Mesenchymal stem cell (in vitro differentiated cells and primary cell): ENCODE data around the gene RFPL2.

ENCODE experiments used
- DNase-seq: peaks from one replicate; pipeline ENCODE4 v3.0.0-alpha.2; 2013
- H2AFZ ChIP-seq: one replicate; pipeline ENCODE4 v1.6.1; 2013; ENCODE audit warnings: low read depth, mild to moderate bottlenecking, control low read depth, inconsistent platforms, low read length, moderate library complexity
- H2AK5ac ChIP-seq: 2 replicates; pipeline ENCODE4 v1.6.1; 2013; ENCODE audit warnings: low read length, moderate library complexity, mild to moderate bottlenecking, inconsistent platforms; ENCODE audit not compliant: severe bottlenecking
- H2BK120ac ChIP-seq: one replicate; pipeline ENCODE4 v1.6.1; 2013; ENCODE audit warnings: low read depth, mild to moderate bottlenecking, inconsistent platforms, low read length, moderate library complexity
- H2BK12ac ChIP-seq, 2 experiments: one replicate each; pipeline ENCODE4 v1.6.1; 2013; ENCODE audit warnings: inconsistent platforms in 2 of 2, low read length in 2 of 2, mild to moderate bottlenecking in 2 of 2, moderate library complexity in 2 of 2, control low read depth in 1 of 2
- H2BK15ac ChIP-seq: one replicate; pipeline ENCODE4 v1.6.1; 2013; ENCODE audit warnings: mild to moderate bottlenecking, low read depth, inconsistent platforms; ENCODE audit not compliant: poor library complexity, severe bottlenecking
- H2BK5ac ChIP-seq: 2 replicates; pipeline ENCODE4 v1.6.1; 2013; ENCODE audit warnings: low read depth, mild to moderate bottlenecking, low read length, control low read depth, inconsistent platforms; ENCODE audit not compliant: poor library complexity, severe bottlenecking
- H3K14ac ChIP-seq, 2 experiments: one replicate each; pipeline ENCODE4 v1.6.1; 2013; ENCODE audit warnings: inconsistent platforms in 2 of 2, low read length in 2 of 2, control low read depth in 1 of 2, mild to moderate bottlenecking in 1 of 2, moderate library complexity in 1 of 2
- H3K18ac ChIP-seq, 2 experiments: one replicate each; pipeline ENCODE4 v1.6.1; 2013; ENCODE audit warnings: inconsistent platforms in 2 of 2, low read length in 2 of 2, control low read depth in 1 of 2, low read depth in 1 of 2, mild to moderate bottlenecking in 1 of 2
- H3K23ac ChIP-seq, 2 experiments: one replicate each; pipeline ENCODE4 v1.6.1; 2013; ENCODE audit warnings: inconsistent platforms in 2 of 2, low read length in 2 of 2, mild to moderate bottlenecking in 2 of 2, moderate library complexity in 2 of 2, control low read depth in 1 of 2
- H3K27ac ChIP-seq: 2 replicates; pipeline ENCODE4 v1.5.1; 2013; ENCODE audit warnings: mild to moderate bottlenecking, moderate library complexity, low read length, control low read depth, inconsistent platforms; ENCODE audit not compliant: poor library complexity, severe bottlenecking
- H3K27me3 ChIP-seq, 2 experiments: 2 replicates each; pipeline versions ENCODE4 v1.6.1 to v1.7.0; 2013; ENCODE audit warnings: low read length in 2 of 2, mild to moderate bottlenecking in 2 of 2, moderate library complexity in 2 of 2, control low read depth in 1 of 2, inconsistent platforms in 1 of 2; ENCODE audit not compliant: control insufficient read depth in 1 of 2, insufficient read depth in 1 of 2
- H3K36me3 ChIP-seq, 2 experiments: 2 replicates each; pipeline versions ENCODE4 v1.6.1 to v1.7.0; 2013; ENCODE audit warnings: low read length in 2 of 2, control low read depth in 1 of 2, inconsistent platforms in 1 of 2, low read depth in 1 of 2, mild to moderate bottlenecking in 1 of 2; ENCODE audit not compliant: insufficient read depth in 2 of 2, control insufficient read depth in 1 of 2
- H3K4ac ChIP-seq, 2 experiments: one replicate each; pipeline ENCODE4 v1.6.1; 2013; ENCODE audit warnings: inconsistent platforms in 2 of 2, low read length in 2 of 2, mild to moderate bottlenecking in 2 of 2, moderate library complexity in 2 of 2, control low read depth in 1 of 2, low read depth in 1 of 2
- H3K4me1 ChIP-seq: 2 replicates; pipeline ENCODE4 v1.6.1; 2013; ENCODE audit warnings: low read depth, low read length, control low read depth; ENCODE audit not compliant: control insufficient read depth, insufficient read depth
- H3K4me2 ChIP-seq: 2 replicates; pipeline ENCODE4 v1.6.1; 2013; ENCODE audit warnings: low read length, mild to moderate bottlenecking, inconsistent platforms; ENCODE audit not compliant: poor library complexity, severe bottlenecking
- H3K4me3 ChIP-seq, 2 experiments: 2 replicates each; pipeline versions ENCODE4 v1.5.1 to v1.7.0; 2013; ENCODE audit warnings: low read length in 2 of 2, mild to moderate bottlenecking in 2 of 2, control low read depth in 1 of 2, low read depth in 1 of 2; ENCODE audit not compliant: insufficient read depth in 1 of 2
- H3K79me1 ChIP-seq: replicated peaks from 2 replicates; pipeline ENCODE4 v1.6.1; 2013; ENCODE audit warnings: mild to moderate bottlenecking, control low read depth, low read length, inconsistent platforms; ENCODE audit not compliant: poor library complexity, severe bottlenecking
- H3K9ac ChIP-seq: 2 replicates; pipeline ENCODE4 v1.7.0; 2013; ENCODE audit warnings: mild to moderate bottlenecking, low read length, moderate library complexity
- H3K9me3 ChIP-seq: 2 replicates; pipeline ENCODE4 v1.7.0; 2013; ENCODE audit warnings: mild to moderate bottlenecking, low read length; ENCODE audit not compliant: control insufficient read depth
- H4K8ac ChIP-seq: one replicate; pipeline ENCODE4 v1.6.1; 2013; ENCODE audit warnings: inconsistent platforms, mild to moderate bottlenecking, low read length, moderate library complexity
- H4K91ac ChIP-seq: one replicate; pipeline ENCODE4 v1.6.1; 2013; ENCODE audit warnings: mild to moderate bottlenecking, low read length, inconsistent platforms
- WGBS: methylation state at CpG from one replicate; pipeline ENCODE4 v1.1.7; 2013; ENCODE audit warnings: mixed read lengths; 5-methylcytosine and 5-hydroxymethylcytosine counted together

Gene RFPL2

DNA sequence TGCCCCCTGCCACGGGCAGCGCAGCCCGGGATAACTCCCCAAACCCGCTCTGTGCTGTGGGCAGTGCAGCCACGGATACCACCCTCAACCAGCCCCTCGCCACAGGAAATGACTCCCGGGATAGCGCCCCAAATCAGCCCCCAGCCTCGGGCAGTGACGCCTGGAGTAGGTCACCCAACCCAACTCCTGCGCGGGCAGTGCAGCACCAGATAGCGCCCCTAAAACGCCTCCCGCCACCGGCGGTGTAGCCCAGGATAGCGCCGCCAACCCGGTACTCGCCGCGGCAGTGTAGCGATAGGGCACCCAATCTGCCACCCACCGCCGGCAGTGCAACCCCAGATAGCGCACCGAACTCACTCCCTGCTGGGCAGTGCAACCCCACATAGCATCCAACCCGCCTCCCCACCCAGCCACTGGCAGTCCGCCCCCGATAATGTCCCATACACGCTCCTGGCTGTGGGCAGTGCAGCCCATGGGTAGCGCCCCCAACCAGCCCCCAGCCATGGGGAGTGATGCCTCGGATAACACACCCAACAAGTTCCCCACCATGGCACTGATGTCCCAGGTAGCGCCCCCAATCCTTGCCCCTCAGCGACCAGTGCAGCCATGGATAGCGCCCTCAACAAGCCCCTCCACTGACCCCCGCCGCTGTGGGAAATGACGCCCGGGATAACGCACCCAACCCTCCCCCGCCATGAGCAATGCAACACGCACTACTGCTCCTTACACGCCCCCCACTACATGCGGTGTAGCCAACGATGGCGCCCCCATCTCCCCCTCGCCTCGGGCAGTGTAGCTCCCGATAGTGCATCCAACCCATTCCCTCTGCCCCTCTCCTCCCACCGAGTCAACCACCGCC lies 1.5 kb downstream of the RFPL2 start:
- peaks cover 25% of the 10 kb centered on the region for H3K4me1 ChIP-seq
- H2AFZ ChIP-seq: no peak overlapping the region
- H3K4ac ChIP-seq: no peak overlapping the region
- H3K9me3 ChIP-seq: no peaks in the 10 kb centered on the region
- no peak overlapping the region for H4K91ac ChIP-seq
- H3K23ac ChIP-seq: no peak overlapping the region
- no peak overlapping the region for H2BK15ac ChIP-seq
- no peak overlapping the region for H2BK5ac ChIP-seq
- no peak overlapping the region for H3K4me3 ChIP-seq
- WGBS: 48% methylated on average over 52 of the region's 53 CpGs
- no peak overlapping the region for H3K27ac ChIP-seq
- peaks cover 37 to 53% of the 10 kb centered on the region in 2 experiments for H3K27me3 ChIP-seq
- H3K14ac ChIP-seq: no peak overlapping the region
- DNase-seq: no peak
- no peak overlapping the region for H2AK5ac ChIP-seq
- H2BK12ac ChIP-seq: no peak overlapping the region
- no peak overlapping the region for H3K18ac ChIP-seq
- H4K8ac ChIP-seq: no peak overlapping the region
- no peaks in the 10 kb centered on the region for H3K79me1 ChIP-seq
- no peak overlapping the region for H2BK120ac ChIP-seq
- no peak overlapping the region for H3K9ac ChIP-seq
- H3K36me3 ChIP-seq: no peaks in the 10 kb centered on the region
- H3K4me2 ChIP-seq: no peak overlapping the region

DNA sequence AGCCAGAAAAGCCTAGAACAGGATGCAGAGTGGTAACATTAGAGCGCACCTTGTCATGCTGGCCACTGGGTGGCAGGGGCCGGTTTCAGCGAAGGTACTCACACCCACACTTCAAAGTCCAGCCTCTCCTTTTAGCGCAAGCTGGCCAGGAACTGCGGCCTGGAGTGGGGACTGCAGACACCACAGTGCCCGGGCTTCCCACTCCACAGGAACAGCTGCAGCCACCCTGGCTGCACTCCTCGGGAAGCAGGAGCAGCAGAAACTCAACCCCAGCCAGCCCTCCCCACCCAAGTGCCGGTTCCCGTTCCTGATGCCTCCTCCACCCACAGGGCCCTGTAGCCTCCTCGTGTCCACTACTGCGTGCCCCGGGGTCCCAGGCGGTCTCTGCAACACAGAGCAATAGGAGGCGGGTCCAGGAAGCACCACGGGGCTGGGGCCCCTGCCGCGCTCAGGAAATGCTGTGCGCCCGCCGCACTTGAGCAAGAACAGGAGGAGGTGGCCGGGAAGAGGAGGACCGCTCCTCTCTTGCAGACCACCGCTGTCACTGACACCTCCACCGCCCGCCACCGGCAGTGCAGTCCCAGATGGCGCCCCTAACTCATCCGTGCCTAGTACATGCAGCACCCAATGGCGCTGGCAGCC lies 2.2 kb downstream of the RFPL2 start:
- Histone ChIP-seq H2BK12ac (no peak overlapping the region), H3K4me1 (peaks cover 25% of the 10 kb centered on the region), H2AFZ (no peak overlapping the region), H2BK5ac (no peak overlapping the region), H3K4me3 (no peak overlapping the region), H3K9ac (no peak overlapping the region), H3K4ac (no peak overlapping the region), H4K8ac (no peak overlapping the region), H2BK120ac (no peak overlapping the region), H3K23ac (no peak overlapping the region), H3K79me1 (no peaks in the 10 kb centered on the region), H3K9me3 (no peaks in the 10 kb centered on the region), H4K91ac (no peak overlapping the region), H3K14ac (no peak overlapping the region), H3K18ac (no peak overlapping the region), H3K4me2 (no peak overlapping the region), H3K27me3 (peaks cover 37 to 53% of the 10 kb centered on the region in 2 experiments), H3K27ac (no peak overlapping the region), H2BK15ac (no peak overlapping the region), H3K36me3 (no peaks in the 10 kb centered on the region), H2AK5ac (no peak overlapping the region)
- 24% methylated on average over 29 of the region's 29 CpGs for WGBS
- DNase-seq: peak; percentile 14

DNA sequence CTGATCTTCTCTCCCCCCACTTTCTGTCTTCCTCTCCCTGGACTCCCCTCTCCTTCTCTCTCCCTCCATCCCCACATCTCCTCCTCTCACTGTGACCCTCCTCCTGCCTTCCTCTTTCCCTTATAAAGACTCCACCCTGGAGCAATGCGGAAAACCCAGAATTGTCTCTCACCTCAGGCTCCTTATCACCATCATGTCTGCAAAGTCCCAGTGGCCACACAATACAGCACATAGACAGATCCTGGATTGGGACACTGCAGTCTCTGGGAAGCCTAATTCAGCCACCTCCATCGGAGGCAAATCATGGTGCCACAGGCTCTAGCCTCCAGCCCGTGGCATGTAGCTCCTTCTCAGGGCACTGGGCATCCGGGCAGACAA lies 2.7 kb downstream of the RFPL2 start:
- Histone ChIP-seq H3K4me1 (peaks cover 25% of the 10 kb centered on the region), H3K27me3 (peaks cover 37 to 55% of the 10 kb centered on the region in 2 experiments), H3K4me3 (no peak overlapping the region), H3K9me3 (no peaks in the 10 kb centered on the region), H3K4ac (no peak overlapping the region), H2BK15ac (no peak overlapping the region), H4K91ac (no peak overlapping the region), H3K79me1 (no peaks in the 10 kb centered on the region), H3K14ac (no peak overlapping the region), H2AK5ac (no peak overlapping the region), H2AFZ (no peak overlapping the region), H2BK5ac (no peak overlapping the region), H3K27ac (no peak overlapping the region), H3K23ac (no peak overlapping the region), H3K9ac (no peak overlapping the region), H2BK120ac (no peak overlapping the region), H3K18ac (no peak overlapping the region), H4K8ac (no peak overlapping the region), H3K4me2 (no peak overlapping the region), H3K36me3 (no peaks in the 10 kb centered on the region), H2BK12ac (no peak overlapping the region)
- DNase-seq: no peak
- 32% methylated on average over 4 of the region's 4 CpGs for WGBS

DNA sequence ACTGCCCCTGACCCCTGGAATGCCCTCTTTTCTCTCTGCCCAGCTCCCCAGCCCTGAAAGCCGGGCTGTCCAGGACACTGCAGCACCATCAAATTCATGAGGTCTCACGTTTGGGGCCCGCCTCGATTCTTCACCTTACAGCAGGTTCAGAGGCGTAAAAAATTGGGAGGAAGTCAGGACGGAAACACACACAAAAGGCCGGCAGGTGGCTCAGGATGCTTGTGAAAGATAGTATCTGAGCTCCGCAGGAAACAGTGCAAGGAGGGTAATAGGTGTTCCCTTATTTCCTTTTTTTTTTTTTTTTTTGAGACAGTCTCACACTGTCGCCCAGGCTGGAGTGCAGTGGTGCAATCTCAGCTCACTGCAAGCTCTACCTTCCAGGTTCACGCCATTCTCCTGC lies 4.1 kb downstream of the RFPL2 start:
- Histone ChIP-seq H4K8ac (no peak overlapping the region), H2AK5ac (no peak overlapping the region), H4K91ac (no peak overlapping the region), H2BK5ac (no peak overlapping the region), H3K4me3 (no peak overlapping the region), H3K18ac (no peak overlapping the region), H3K4me1 (peaks cover 25% of the 10 kb centered on the region), H3K14ac (no peak overlapping the region), H3K27me3 (peaks cover 41 to 64% of the 10 kb centered on the region in 2 experiments), H2BK15ac (no peak overlapping the region), H3K4me2 (no peak overlapping the region), H3K9me3 (no peaks in the 10 kb centered on the region), H3K23ac (no peak overlapping the region), H2BK120ac (no peak overlapping the region), H2AFZ (no peak overlapping the region), H3K9ac (no peak overlapping the region), H3K79me1 (no peaks in the 10 kb centered on the region), H3K36me3 (no peaks in the 10 kb centered on the region), H3K27ac (no peak overlapping the region), H2BK12ac (no peak overlapping the region), H3K4ac (no peak overlapping the region)
- DNase-seq: no peak
- WGBS: 59% methylated on average over 7 of the region's 10 CpGs
